DND-41 (cell line): ENCODE data around the gene FABP3.

Source experiments
- ATAC-seq: fragments of 200-7000 bp; cut with Tn5 transposase; 3 replicates; pipeline ENCODE4 v1.9.1; 2021; ENCODE audit warnings: low read depth; ENCODE audit not compliant: insufficient read depth
- DNase-seq: peaks from one replicate; pipeline ENCODE4 v3.0.0-alpha.2; 2020
- H2AFZ ChIP-seq: 2 replicates; pipeline ENCODE4 v1.6.0; 2012; ENCODE audit warnings: low read depth, low read length
- H3K27ac ChIP-seq: 2 replicates; pipeline ENCODE4 v1.5.1; 2012; ENCODE audit warnings: low read length, inconsistent platforms
- H3K27me3 ChIP-seq: fragments of 200-600 bp; sonication (generic); 2 replicates; pipeline ENCODE4 v1.6.0; 2012; ENCODE audit warnings: low read length, mild to moderate bottlenecking, inconsistent platforms; ENCODE audit not compliant: insufficient read depth, poor library complexity
- H3K36me3 ChIP-seq: 2 replicates; pipeline ENCODE4 v1.5.1; 2012; ENCODE audit warnings: low read length, inconsistent platforms; ENCODE audit not compliant: insufficient read depth
- H3K4me1 ChIP-seq: 2 replicates; pipeline ENCODE4 v1.5.1; 2012; ENCODE audit warnings: mild to moderate bottlenecking, low read length; ENCODE audit not compliant: insufficient read depth
- H3K4me2 ChIP-seq: 2 replicates; pipeline ENCODE4 v1.6.0; 2012; ENCODE audit warnings: mild to moderate bottlenecking, moderate library complexity, low read length, inconsistent platforms; ENCODE audit not compliant: insufficient read depth
- H3K4me3 ChIP-seq, 2 experiments: fragments of 200-600 bp in 1 of 2; shearing (Covaris generic) in 1 of 2; 2 replicates each; pipeline ENCODE4 v1.5.1; 2012 to 2016; ENCODE audit warnings: inconsistent platforms in 2 of 2, low read length in 2 of 2, mild to moderate bottlenecking in 2 of 2, low read depth in 1 of 2, moderate library complexity in 1 of 2
- H3K79me2 ChIP-seq: 2 replicates; pipeline ENCODE4 v1.6.0; 2012; ENCODE audit warnings: low read length, inconsistent platforms; ENCODE audit not compliant: insufficient read depth
- H3K9ac ChIP-seq: 2 replicates; pipeline ENCODE4 v1.6.0; 2012; ENCODE audit warnings: low read depth, mild to moderate bottlenecking, inconsistent platforms, low read length, moderate library complexity
- H3K9me3 ChIP-seq: 2 replicates; pipeline ENCODE4 v1.5.1; 2012; ENCODE audit warnings: low read length, moderate library complexity, mild to moderate bottlenecking, inconsistent platforms; ENCODE audit not compliant: insufficient read depth, severe bottlenecking
- H4K20me1 ChIP-seq: 2 replicates; pipeline ENCODE4 v1.6.0; 2012; ENCODE audit warnings: low read length; ENCODE audit not compliant: insufficient read depth
- EZH2 ChIP-seq: IDR thresholded peaks from 3 replicates; pipeline ENCODE4 v1.6.1; 2012; ENCODE audit warnings: borderline replicate concordance, low read depth, mild to moderate bottlenecking, moderate library complexity, low read length, inconsistent platforms; ENCODE audit not compliant: severe bottlenecking
- TF ChIP-seq, protein P1 (sequence below): IDR thresholded peaks from 2 replicates; pipeline ENCODE4 v1.5.1; 2012; ENCODE audit warnings: borderline replicate concordance, low read length, moderate library complexity, mild to moderate bottlenecking; ENCODE audit not compliant: poor library complexity, severe bottlenecking; ENCODE audit errors: extremely low read depth

Gene FABP3

GRCh38 chr1:31364561-31365250, 8.2 kb downstream of the FABP3 start:
- Histone ChIP-seq H4K20me1 (no peaks in the 10 kb centered on the region), H3K79me2 (no peaks in the 10 kb centered on the region), H2AFZ (no peak overlapping the region), H3K4me2 (no peak overlapping the region), H3K27ac (no peak overlapping the region), H3K4me3 (no peak overlapping the region), H3K9ac (no peak overlapping the region), H3K9me3 (no peaks in the 10 kb centered on the region), H3K27me3 (no peaks in the 10 kb centered on the region), H3K36me3 (peaks cover 34% of the 10 kb centered on the region), H3K4me1 (no peaks in the 10 kb centered on the region)
- no peak for TF ChIP-seq EZH2
- TF ChIP-seq, protein P1, sequence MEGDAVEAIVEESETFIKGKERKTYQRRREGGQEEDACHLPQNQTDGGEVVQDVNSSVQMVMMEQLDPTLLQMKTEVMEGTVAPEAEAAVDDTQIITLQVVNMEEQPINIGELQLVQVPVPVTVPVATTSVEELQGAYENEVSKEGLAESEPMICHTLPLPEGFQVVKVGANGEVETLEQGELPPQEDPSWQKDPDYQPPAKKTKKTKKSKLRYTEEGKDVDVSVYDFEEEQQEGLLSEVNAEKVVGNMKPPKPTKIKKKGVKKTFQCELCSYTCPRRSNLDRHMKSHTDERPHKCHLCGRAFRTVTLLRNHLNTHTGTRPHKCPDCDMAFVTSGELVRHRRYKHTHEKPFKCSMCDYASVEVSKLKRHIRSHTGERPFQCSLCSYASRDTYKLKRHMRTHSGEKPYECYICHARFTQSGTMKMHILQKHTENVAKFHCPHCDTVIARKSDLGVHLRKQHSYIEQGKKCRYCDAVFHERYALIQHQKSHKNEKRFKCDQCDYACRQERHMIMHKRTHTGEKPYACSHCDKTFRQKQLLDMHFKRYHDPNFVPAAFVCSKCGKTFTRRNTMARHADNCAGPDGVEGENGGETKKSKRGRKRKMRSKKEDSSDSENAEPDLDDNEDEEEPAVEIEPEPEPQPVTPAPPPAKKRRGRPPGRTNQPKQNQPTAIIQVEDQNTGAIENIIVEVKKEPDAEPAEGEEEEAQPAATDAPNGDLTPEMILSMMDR: no peak
- ATAC-seq: no peak
- no peak for DNase-seq

DNA sequence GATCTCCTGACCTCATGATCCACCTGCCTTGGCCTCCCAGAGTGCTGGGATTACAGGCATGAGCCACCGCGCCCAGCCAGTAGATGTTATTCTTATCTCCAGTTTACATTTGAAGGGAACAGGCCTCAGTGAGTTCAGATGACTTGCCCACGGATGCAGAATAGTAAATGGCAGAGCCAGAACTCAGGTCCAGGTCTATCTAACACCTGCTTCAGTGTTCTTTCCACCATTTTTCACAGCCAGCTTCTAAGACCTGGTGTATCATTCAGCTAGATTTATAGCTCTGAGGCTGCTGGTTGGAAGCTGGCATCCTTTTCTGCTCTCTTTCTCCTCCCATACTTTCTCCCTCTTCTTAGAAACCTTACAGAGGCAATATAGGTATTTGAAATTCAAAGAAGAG, 10.8 kb downstream of the FABP3 start:
- DNase-seq: no peak
- no peaks in the 10 kb centered on the region for H3K9me3 ChIP-seq
- no peak for ATAC-seq
- H3K4me2 ChIP-seq: no peak overlapping the region
- H3K4me1 ChIP-seq: no peaks in the 10 kb centered on the region
- no peaks in the 10 kb centered on the region for H3K27me3 ChIP-seq
- TF ChIP-seq, protein P1: no peak
- no peak for TF ChIP-seq EZH2
- no peaks in the 10 kb centered on the region for H3K79me2 ChIP-seq
- no peak overlapping the region for H3K9ac ChIP-seq
- no peaks in the 10 kb centered on the region for H4K20me1 ChIP-seq
- no peak overlapping the region for H2AFZ ChIP-seq
- H3K36me3 ChIP-seq: peaks cover 45% of the 10 kb centered on the region
- H3K27ac ChIP-seq: no peak overlapping the region
- no peak overlapping the region for H3K4me3 ChIP-seq

- peaks cover 41% of the 10 kb centered on the region for H3K36me3 ChIP-seq
- no peak for ATAC-seq
Observed at GRCh38 chr1:31361607-31362006, 11.3 kb downstream of the FABP3 start.

More at GRCh38 chr1:31361607-31362006, 11.3 kb downstream of the FABP3 start:
- no peaks in the 10 kb centered on the region for H4K20me1 ChIP-seq
- H3K9ac ChIP-seq: no peak overlapping the region
- no peaks in the 10 kb centered on the region for H3K9me3 ChIP-seq
- no peak overlapping the region for H3K27ac ChIP-seq
- H3K4me1 ChIP-seq: no peaks in the 10 kb centered on the region
- no peaks in the 10 kb centered on the region for H3K79me2 ChIP-seq
- no peak overlapping the region for H3K4me3 ChIP-seq
- H3K4me2 ChIP-seq: no peak overlapping the region
- DNase-seq: no peak
- H2AFZ ChIP-seq: no peak overlapping the region
- TF ChIP-seq, protein P1: no peak
- no peak for TF ChIP-seq EZH2
- no peaks in the 10 kb centered on the region for H3K27me3 ChIP-seq
